CD14-positive monocyte (primary cell): ENCODE results near the gene SPECC1L. TPM values are rescaled to one million over a fixed set of nuclear protein-coding genes. Genes with fewer than 3 reads are reported as not detected.
A peak's percentile ranks its signal among the peaks of the same experiment; 100 is the strongest.
"Not testable (repeated sequence)": the region's sequence is repeated elsewhere in the genome, so short reads cannot be mapped to it uniquely, and the experiment has no call there.

Source experiments
- DNase-seq, 3 donors: peaks; one replicate each; pipeline ENCODE4 v3.0.0-alpha.2; 2011 to 2022
- H2AFZ ChIP-seq: 2 replicates; pipeline ENCODE4 v1.6.0; 2012; ENCODE audit warnings: mild to moderate bottlenecking, low read depth, low read length, inconsistent platforms; ENCODE audit not compliant: insufficient read depth, poor library complexity, severe bottlenecking
- H3K27ac ChIP-seq, 2 donors: 1 replicate in 1 of 2; 2 replicates in 1 of 2; pipeline ENCODE4 v1.5.1; 2012 to 2013; ENCODE audit warnings: low read length in 2 of 2, control low read depth in 1 of 2, inconsistent platforms in 1 of 2, low read depth in 1 of 2, mild to moderate bottlenecking in 1 of 2
- H3K27me3 ChIP-seq, 2 donors: one replicate each; pipeline versions ENCODE4 v1.6.0 to v1.6.1; 2011 to 2013; ENCODE audit warnings: low read length in 2 of 2; ENCODE audit not compliant: control insufficient read depth in 2 of 2, insufficient read depth in 2 of 2
- H3K36me3 ChIP-seq, 2 donors: replicated peaks in 1 of 2; 1 replicate in 1 of 2; 2 replicates in 1 of 2; pipeline versions ENCODE4 v1.5.1 to v1.6.1; 2012 to 2013; ENCODE audit warnings: low read length in 2 of 2, control low read depth in 1 of 2, inconsistent platforms in 1 of 2, mild to moderate bottlenecking in 1 of 2; ENCODE audit not compliant: insufficient read depth in 2 of 2, control insufficient read depth in 1 of 2
- H3K4me1 ChIP-seq, 2 donors: 1 replicate in 1 of 2; 2 replicates in 1 of 2; pipeline versions ENCODE4 v1.5.1 to v1.6.1; 2012 to 2013; ENCODE audit warnings: low read length in 2 of 2, control low read depth in 1 of 2, inconsistent platforms in 1 of 2, mild to moderate bottlenecking in 1 of 2, moderate library complexity in 1 of 2; ENCODE audit not compliant: insufficient read depth in 2 of 2, control insufficient read depth in 1 of 2
- H3K4me2 ChIP-seq: replicated peaks from 2 replicates; pipeline ENCODE3; 2012; ENCODE audit warnings: low read length, moderate library complexity, mild to moderate bottlenecking; ENCODE audit not compliant: poor library complexity, severe bottlenecking; ENCODE audit errors: extremely low read depth
- H3K4me3 ChIP-seq, 3 experiments: fragments of 200-600 bp in 1 of 3; sonication (generic) in 1 of 3; replicated peaks in 1 of 3; 1 replicate in 2 of 3; 2 replicates in 1 of 3; pipeline ENCODE4 v1.5.1; 2011 to 2013; ENCODE audit warnings: low read length in 3 of 3, mild to moderate bottlenecking in 3 of 3, control low read depth in 2 of 3, low read depth in 2 of 3, inconsistent platforms in 1 of 3, moderate library complexity in 1 of 3
- H3K79me2 ChIP-seq: 2 replicates; pipeline ENCODE4 v1.6.0; 2012; ENCODE audit warnings: mild to moderate bottlenecking, control low read depth, inconsistent platforms, low read length, moderate library complexity; ENCODE audit not compliant: insufficient read depth
- H3K9ac ChIP-seq: 2 replicates; pipeline ENCODE4 v1.6.0; 2017; ENCODE audit warnings: low read length, mild to moderate bottlenecking; ENCODE audit not compliant: insufficient read depth, poor library complexity, severe bottlenecking
- H3K9me3 ChIP-seq, 2 donors: replicated peaks in 1 of 2; 1 replicate in 1 of 2; 2 replicates in 1 of 2; pipeline versions ENCODE4 v1.5.1 to v1.6.1; 2012 to 2013; ENCODE audit warnings: low read length in 2 of 2, control low read depth in 1 of 2; ENCODE audit not compliant: control insufficient read depth in 1 of 2, insufficient read depth in 1 of 2
- H4K20me1 ChIP-seq: 2 replicates; pipeline ENCODE4 v1.6.0; 2012; ENCODE audit warnings: mild to moderate bottlenecking, low read length, control low read depth, moderate library complexity; ENCODE audit not compliant: insufficient read depth
- H3K27ac Mint-ChIP-seq, 7 donors: one replicate each; pipeline ENCODE4 v1.8.0; 2020; ENCODE audit warnings: mild to moderate bottlenecking in 7 of 7, mixed read lengths in 7 of 7, moderate library complexity in 6 of 7, inconsistent platforms in 2 of 7
- H3K27me3 Mint-ChIP-seq, 3 donors: one replicate each; pipeline ENCODE4 v1.8.0; 2021 to 2022; ENCODE audit warnings: low read depth in 3 of 3, mild to moderate bottlenecking in 3 of 3, mixed read lengths in 3 of 3, moderate library complexity in 3 of 3, inconsistent platforms in 1 of 3
- H3K36me3 Mint-ChIP-seq, 2 donors: one replicate each; pipeline ENCODE4 v1.8.0; 2020; ENCODE audit warnings: mixed read lengths in 2 of 2, inconsistent platforms in 1 of 2, mild to moderate bottlenecking in 1 of 2
- H3K4me1 Mint-ChIP-seq: one replicate; pipeline ENCODE4 v1.8.0; 2020; ENCODE audit warnings: mild to moderate bottlenecking, mixed read lengths
- H3K4me3 Mint-ChIP-seq, 2 donors: one replicate each; pipeline ENCODE4 v1.8.0; 2020; ENCODE audit warnings: mild to moderate bottlenecking in 2 of 2, mixed read lengths in 2 of 2, moderate library complexity in 1 of 2
- H3K9me3 Mint-ChIP-seq, 7 donors: one replicate each; pipeline ENCODE4 v1.8.0; 2020 to 2022; ENCODE audit warnings: mixed read lengths in 7 of 7, mild to moderate bottlenecking in 6 of 7, moderate library complexity in 6 of 7, inconsistent platforms in 2 of 7
- CTCF ChIP-seq: fragments of 200-600 bp; IDR thresholded peaks from one replicate; pipeline ENCODE4 v1.8.0; 2022; ENCODE audit warnings: antibody characterized with exemption, mild to moderate bottlenecking
- WGBS: methylation state at CpG from one replicate; pipeline ENCODE4 v1.1.5; 2013; ENCODE audit warnings: missing lambda C conversion rate; ENCODE audit not compliant: insufficient coverage; 5-methylcytosine and 5-hydroxymethylcytosine counted together
- intact Hi-C, 2 donors: fragments of 100-400 bp; cut with micrococcal nuclease; formaldehyde crosslinking; loops; one replicate each; pipeline versions ENCODE4 v1.15.0 to v1.15.1; 2023
- polyA plus RNA-seq, 3 donors: library from polyadenylated mRNA; depleted of rRNA in 1 of 3; unstranded in 2 of 3; stranded (reverse) in 1 of 3; fragments of 300-500 nt in 2 of 3; fragments of >200 nt in 1 of 3; fragmentation: Illumina TruSeq in 2 of 3; gene quantifications; 1 replicate in 2 of 3; 2 replicates in 1 of 3; pipeline ENCODE4 v1.2.3, GENCODE V29; 2012 to 2021

SPECC1L gene
- polyA plus RNA-seq, 3 donors = 2.5 to 7.2 (median 4.9) TPM

GRCh38 chr22:24256736-24257135 is 13.9 kb upstream of the SPECC1L start:
- H3K9ac ChIP-seq, intact Hi-C loops, H3K4me3 Mint-ChIP-seq, H2AFZ ChIP-seq, H3K4me1 ChIP-seq, H3K27me3 Mint-ChIP-seq, H3K79me2 ChIP-seq, H3K27ac Mint-ChIP-seq, H3K4me3 ChIP-seq, H3K36me3 ChIP-seq, H3K36me3 Mint-ChIP-seq, H3K9me3 ChIP-seq, H3K9me3 Mint-ChIP-seq, H3K27ac ChIP-seq, DNase-seq, H4K20me1 ChIP-seq, H3K4me1 Mint-ChIP-seq, H3K27me3 ChIP-seq, H3K4me2 ChIP-seq: not testable (repeated sequence)
- 96% methylated on average over 2 of the region's 7 CpGs for WGBS

GRCh38 chr22:24259459-24259858 is 11.2 kb upstream of the SPECC1L start:
- H3K4me1 Mint-ChIP-seq, H3K9me3 Mint-ChIP-seq, H3K79me2 ChIP-seq, H3K27ac ChIP-seq, H3K9ac ChIP-seq, H3K4me2 ChIP-seq, H3K4me1 ChIP-seq, H3K27ac Mint-ChIP-seq, H3K27me3 ChIP-seq, intact Hi-C loops, H3K36me3 ChIP-seq, H3K9me3 ChIP-seq, H3K27me3 Mint-ChIP-seq, H4K20me1 ChIP-seq, H2AFZ ChIP-seq, H3K4me3 ChIP-seq, H3K36me3 Mint-ChIP-seq: not testable (repeated sequence)
- TF ChIP-seq CTCF = peak; percentile 55
- peak; percentile 58 to 71 (median 64) for DNase-seq
- WGBS = no CpG with 5 or more reads among the region's 10 CpGs
- H3K4me3 Mint-ChIP-seq = peak overlapping the region in 1 of 2 donors; percentile 27

- DNase-seq, H3K4me3 Mint-ChIP-seq, H3K4me3 ChIP-seq, H2AFZ ChIP-seq, H3K4me1 ChIP-seq, H3K36me3 ChIP-seq, H3K9ac ChIP-seq, H4K20me1 ChIP-seq, H3K27me3 Mint-ChIP-seq, H3K36me3 Mint-ChIP-seq, H3K79me2 ChIP-seq, H3K27ac Mint-ChIP-seq, H3K9me3 Mint-ChIP-seq, H3K9me3 ChIP-seq, intact Hi-C loops, H3K27me3 ChIP-seq, H3K4me1 Mint-ChIP-seq, H3K27ac ChIP-seq, H3K4me2 ChIP-seq: not testable (repeated sequence)
- 98% methylated on average over 15 of the region's 18 CpGs for WGBS
Measured at GRCh38 chr22:24262185-24262749, 8.4 kb upstream of the SPECC1L start.

- H3K36me3 Mint-ChIP-seq, H3K27me3 Mint-ChIP-seq, H3K27me3 ChIP-seq, H3K4me3 ChIP-seq, H3K9ac ChIP-seq, H3K4me2 ChIP-seq, H3K79me2 ChIP-seq, H3K9me3 ChIP-seq, H3K27ac ChIP-seq, H3K4me1 ChIP-seq, intact Hi-C loops, H2AFZ ChIP-seq, H3K4me1 Mint-ChIP-seq, H3K9me3 Mint-ChIP-seq, H4K20me1 ChIP-seq, DNase-seq, H3K36me3 ChIP-seq, H3K4me3 Mint-ChIP-seq: not testable (repeated sequence)
- no CpG with 5 or more reads among the region's 19 CpGs for WGBS
- H3K27ac Mint-ChIP-seq = peak overlapping the region in 1 of 7 donors; percentile 54
Measured at GRCh38 chr22:24263479-24263878, 7.2 kb upstream of the SPECC1L start.
